Left hindlimb (tissue), 1 donor: ENCODE results near the gene BIK.
A peak's percentile ranks its signal among the peaks of the same experiment; 100 is the strongest.
"Not testable (repeated sequence)": the region's sequence is repeated elsewhere in the genome, so short reads cannot be mapped to it uniquely, and the experiment has no call there.

Source experiments
- DNase-seq: peaks from one replicate; pipeline ENCODE4 v3.0.0-alpha.2; 2018

BIK gene

GRCh38 chr22:43110444-43110926 lies at the start of gene BIK:
BIK (plus strand) TSS chr22:43110750; CDS start chr22:43124023, 13,273 bp downstream.
- DNase-seq, result no peak

- DNase-seq, result no peak
Measured at GRCh38 chr22:43066134-43066533, 44.4 kb upstream of the BIK start.

- no peak for DNase-seq
Measured at GRCh38 chr22:43066844-43067385, 43.6 kb upstream of the BIK start.

GRCh38 chr22:43077121-43077877 lies 33.3 kb upstream of the BIK start:
- DNase-seq, result no peak

- no peak for DNase-seq
Measured at GRCh38 chr22:43078522-43078921, 32.0 kb upstream of the BIK start.

- DNase-seq, result no peak
Measured at GRCh38 chr22:43079742-43080141, 30.8 kb upstream of the BIK start.

- no peak for DNase-seq
Measured at GRCh38 chr22:43080616-43081015, 29.9 kb upstream of the BIK start.

- DNase-seq, result no peak
Measured at GRCh38 chr22:43081968-43082367, 28.6 kb upstream of the BIK start.

- no peak for DNase-seq
Measured at GRCh38 chr22:43085658-43086606, 24.6 kb upstream of the BIK start.

- no peak for DNase-seq
Measured at GRCh38 chr22:43088627-43088983, 21.9 kb upstream of the BIK start.

- DNase-seq, result peak; percentile 92
Measured at GRCh38 chr22:43088984-43089717, 21.4 kb upstream of the BIK start, which contains the start of gene TTLL1. TTLL1 (minus strand) TSS chr22:43089391; CDS start chr22:43075586, 13,805 bp downstream.

GRCh38 chr22:43090130-43090789 lies 20.3 kb upstream of the BIK start:
- peak; percentile 70 for DNase-seq

- no peak for DNase-seq
Measured at GRCh38 chr22:43092085-43092484, 18.5 kb upstream of the BIK start.

- DNase-seq, result no peak
Measured at GRCh38 chr22:43094085-43094484, 16.5 kb upstream of the BIK start.

- no peak for DNase-seq
Measured at GRCh38 chr22:43094551-43094950, 16.0 kb upstream of the BIK start.

- DNase-seq, result no peak
Measured at GRCh38 chr22:43096420-43096819, 14.1 kb upstream of the BIK start.

- no peak for DNase-seq
Measured at GRCh38 chr22:43098356-43098755, 12.2 kb upstream of the BIK start.

GRCh38 chr22:43099095-43099494 lies 11.5 kb upstream of the BIK start:
- DNase-seq, result no peak

GRCh38 chr22:43100225-43100624 lies 10.3 kb upstream of the BIK start:
- no peak for DNase-seq

GRCh38 chr22:43101306-43101705 lies 9.2 kb upstream of the BIK start:
- DNase-seq, result no peak

- DNase-seq, result not testable (repeated sequence)
Measured at GRCh38 chr22:43104056-43104625, 6.4 kb upstream of the BIK start.

GRCh38 chr22:43104950-43105349 lies 5.6 kb upstream of the BIK start:
- not testable (repeated sequence) for DNase-seq
